PC-3 (cell line): ENCODE results near the gene FEM1C. TPM values are rescaled to one million over a fixed set of nuclear protein-coding genes. Genes with fewer than 3 reads are reported as not detected.

ENCODE experiments used
- ATAC-seq: fragments of 200-7000 bp; cut with Tn5 transposase; 2 replicates; pipeline ENCODE4 v1.9.1; 2020; ENCODE audit warnings: mild to moderate bottlenecking, moderate library complexity
- BruUV-seq: library from RNA; stranded (reverse); fragments of 400-500 nt; replicated peaks from 2 replicates; lab custom pipeline; 2021; lab: Mats Ljungman, UMichigan
- CTCF ChIA-PET: fragments of 300-600 bp; sonication (Branson Sonifier 250); formaldehyde crosslinking; loops from one replicate; lab custom pipeline; 2022; ENCODE audit warnings: antibody characterized with exemption; lab: Charles Lee
- POLR2A ChIA-PET: fragments of 300-600 bp; sonication (Branson Sonifier 250); formaldehyde crosslinking; loops from one replicate; lab custom pipeline; 2022; ENCODE audit warnings: antibody characterized with exemption; ENCODE audit not compliant: unreplicated experiment; lab: Charles Lee
- DNase-seq: peaks from one replicate; pipeline ENCODE4 v3.0.0-alpha.2; 2015
- H2AFZ ChIP-seq: fragments of 300-600 bp; sonication (generic); 2 replicates; pipeline ENCODE4 v1.6.0; 2016; ENCODE audit warnings: antibody characterized with exemption, low read length
- H3F3A ChIP-seq: fragments of 300-600 bp; sonication (generic); one replicate; pipeline ENCODE4 v1.6.0; 2017; ENCODE audit warnings: antibody characterized with exemption, low read length, control low read depth, mild to moderate bottlenecking; ENCODE audit not compliant: unreplicated experiment
- H3K27ac ChIP-seq: fragments of 300-600 bp; sonication (generic); 2 replicates; pipeline ENCODE4 v1.5.1; 2016; ENCODE audit warnings: mild to moderate bottlenecking, low read length
- H3K27me3 ChIP-seq: fragments of 300-600 bp; sonication (generic); 2 replicates; pipeline ENCODE4 v1.6.1; 2016; ENCODE audit warnings: low read length, mixed read lengths
- H3K36me3 ChIP-seq: fragments of 300-600 bp; sonication (generic); 2 replicates; pipeline ENCODE4 v1.6.1; 2016; ENCODE audit warnings: low read depth, mixed run types, low read length, mixed read lengths
- H3K4me1 ChIP-seq: fragments of 300-600 bp; sonication (generic); 2 replicates; pipeline ENCODE4 v1.5.1; 2016; ENCODE audit warnings: low read length; ENCODE audit not compliant: insufficient read depth
- H3K4me2 ChIP-seq: fragments of 300-600 bp; sonication (generic); 2 replicates; pipeline ENCODE4 v1.6.0; 2016; ENCODE audit warnings: low read length
- H3K4me3 ChIP-seq: fragments of 300-600 bp; sonication (generic); 2 replicates; pipeline ENCODE4 v1.5.1; 2016; ENCODE audit warnings: mild to moderate bottlenecking, low read length, mixed read lengths
- H3K79me2 ChIP-seq: fragments of 300-600 bp; sonication (generic); 2 replicates; pipeline ENCODE4 v1.6.1; 2017; ENCODE audit warnings: low read length, mixed read lengths
- H3K9ac ChIP-seq: fragments of 300-600 bp; sonication (generic); 2 replicates; pipeline ENCODE4 v1.6.0; 2016; ENCODE audit warnings: mild to moderate bottlenecking, low read length
- H3K9me2 ChIP-seq: fragments of 300-600 bp; sonication (generic); replicated peaks from 2 replicates; pipeline ENCODE4 v1.6.1; 2016; ENCODE audit warnings: mixed run types, low read length, mixed read lengths
- H3K9me3 ChIP-seq: fragments of 300-600 bp; sonication (generic); 2 replicates; pipeline ENCODE4 v1.6.1; 2016; ENCODE audit warnings: low read length, mixed read lengths
- H4K20me1 ChIP-seq: fragments of 300-600 bp; sonication (generic); 2 replicates; pipeline ENCODE4 v1.6.1; 2016; ENCODE audit warnings: low read length, mixed read lengths
- CTCF ChIP-seq: fragments of 300-600 bp; sonication (generic); conservative IDR thresholded peaks from 2 replicates; pipeline ENCODE4 v1.5.1; 2017; ENCODE audit warnings: antibody characterized with exemption, low read depth, mild to moderate bottlenecking, low read length
- EZH2 ChIP-seq: fragments of 300-600 bp; sonication (generic); IDR thresholded peaks from one replicate; pipeline ENCODE4 v1.6.1; 2017; ENCODE audit warnings: antibody characterized with exemption, mild to moderate bottlenecking, low read length; ENCODE audit not compliant: unreplicated experiment
- EZH2phosphoT487 ChIP-seq: fragments of 300-600 bp; sonication (generic); IDR thresholded peaks from 2 replicates; pipeline ENCODE4 v1.6.1; 2018; ENCODE audit warnings: mild to moderate bottlenecking, antibody characterized with exemption, low read length, borderline replicate concordance
- intact Hi-C: fragments of 100-400 bp; cut with micrococcal nuclease; formaldehyde crosslinking; loops from 2 replicates; pipeline ENCODE4 v1.9.0; 2023
- total RNA-seq: library from RNA; depleted of rRNA; stranded (reverse); fragments of >200 nt; gene quantifications from 2 replicates; pipeline ENCODE4 v1.2.3, GENCODE V29; 2014

The FEM1C gene
- total RNA-seq, 1 experiment from 2014 or later, result 8.4 TPM

DNA sequence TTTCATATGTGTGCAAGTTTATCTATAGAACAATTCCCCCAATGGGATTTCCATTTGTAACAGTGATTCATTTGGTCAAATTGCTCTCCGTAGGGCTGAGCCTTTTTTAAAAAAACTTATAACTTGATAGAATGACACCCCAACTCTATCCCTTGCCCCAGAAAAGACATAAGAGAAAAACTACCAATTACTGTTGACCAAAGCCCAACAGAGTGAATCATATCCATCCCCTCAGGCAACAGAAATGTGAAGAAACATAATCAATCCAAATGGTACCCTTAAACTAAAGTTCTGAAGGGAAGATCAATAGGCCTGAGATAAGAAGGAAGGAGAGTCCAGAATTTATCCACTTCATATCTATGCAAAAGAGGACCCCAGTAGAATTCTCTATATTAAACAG, 39.9 kb upstream of the FEM1C start:
- Histone ChIP-seq H3K9me3 (no peaks in the 10 kb centered on the region), H3K9ac (no peak overlapping the region), H4K20me1 (no peaks in the 10 kb centered on the region), H3K36me3 (no peaks in the 10 kb centered on the region), H3K4me2 (no peak overlapping the region), H3K4me1 (peaks cover 21% of the 10 kb centered on the region), H2AFZ (no peak overlapping the region), H3K79me2 (no peaks in the 10 kb centered on the region), H3K27me3 (no peaks in the 10 kb centered on the region), H3K27ac (no peak overlapping the region), H3K4me3 (no peak overlapping the region), H3F3A (no peaks in the 10 kb centered on the region), H3K9me2 (no peaks in the 10 kb centered on the region)
- no peak for ATAC-seq
- ChIA-PET CTCF (no interaction called here), POLR2A (no interaction called here)
- TF ChIP-seq CTCF, result no peak
- no peak for TF ChIP-seq EZH2
- no peak for TF ChIP-seq EZH2phosphoT487
- intact Hi-C loops, result no loop called here
- DNase-seq, result no peak
- no TSS peak for BruUV-seq

DNA sequence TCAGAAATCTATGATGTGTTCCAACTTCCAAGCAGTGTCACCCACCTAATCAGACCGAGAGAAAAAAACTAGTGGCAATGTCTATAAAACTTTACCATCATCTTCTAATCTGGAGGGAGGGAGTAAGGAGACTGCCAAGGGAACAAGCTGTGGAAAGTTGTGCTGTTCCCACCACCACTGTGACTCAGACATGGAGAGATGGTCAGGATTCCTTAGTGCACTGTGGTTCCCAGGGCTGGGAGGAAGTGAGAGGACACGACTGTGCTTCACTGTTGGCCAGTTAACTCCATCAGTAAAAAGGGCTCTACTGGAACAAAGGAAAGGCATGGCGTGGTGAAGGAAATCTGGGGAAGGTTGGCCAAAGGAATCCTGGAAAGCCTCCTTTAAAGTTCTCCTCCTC, 38.9 kb upstream of the FEM1C start:
- no peak for TF ChIP-seq EZH2phosphoT487
- no peak for TF ChIP-seq EZH2
- TF ChIP-seq CTCF, result no peak
- DNase-seq (peak; percentile 52), ATAC-seq (peak; percentile 22; the same call in 1 of the 2 replicates)
- Histone ChIP-seq H3K79me2 (no peaks in the 10 kb centered on the region), H3K27ac (no peak overlapping the region), H3K9me3 (no peaks in the 10 kb centered on the region), H3K27me3 (no peaks in the 10 kb centered on the region), H3K4me3 (no peak overlapping the region), H2AFZ (no peak overlapping the region), H3K9ac (no peak overlapping the region), H3K4me1 (peaks cover 27% of the 10 kb centered on the region), H3K9me2 (no peaks in the 10 kb centered on the region), H3K36me3 (no peaks in the 10 kb centered on the region), H3K4me2 (no peak overlapping the region), H3F3A (no peaks in the 10 kb centered on the region), H4K20me1 (no peaks in the 10 kb centered on the region)
- no TSS peak for BruUV-seq
- POLR2A ChIA-PET, result interaction anchor here (0.6 kb wide), 1 partner anchor 9 kb away, joined by 4 read pairs; no protein-coding TSS in a partner anchor
- intact Hi-C loops, result no loop called here
- CTCF ChIA-PET, result no interaction called here

DNA sequence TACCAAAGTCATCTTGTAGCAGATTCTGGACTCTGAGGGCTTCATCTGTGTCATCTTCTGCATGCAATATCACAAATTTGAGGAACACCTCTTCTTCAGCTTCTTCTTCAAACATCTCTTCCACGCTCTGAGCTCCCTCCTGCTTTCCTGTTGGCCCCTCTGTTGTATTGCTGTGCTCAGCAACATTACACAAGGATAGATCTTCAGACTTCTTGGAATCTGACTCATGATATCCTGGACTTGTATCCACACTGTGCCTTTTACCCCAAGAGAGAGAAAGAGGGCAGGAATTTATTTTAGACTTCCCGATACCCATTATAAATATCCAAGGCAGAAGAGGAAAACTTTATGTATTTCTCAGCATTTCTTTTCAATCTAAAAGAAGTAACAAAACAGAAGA, 36.4 kb upstream of the FEM1C start:
- ChIA-PET CTCF (no interaction called here), POLR2A (no interaction called here)
- no TSS peak for BruUV-seq
- Histone ChIP-seq H3K9me3 (no peaks in the 10 kb centered on the region), H2AFZ (no peak overlapping the region), H3K4me3 (no peak overlapping the region), H4K20me1 (no peaks in the 10 kb centered on the region), H3K36me3 (no peaks in the 10 kb centered on the region), H3K27me3 (no peaks in the 10 kb centered on the region), H3K9ac (no peak overlapping the region), H3K79me2 (no peaks in the 10 kb centered on the region), H3K9me2 (no peaks in the 10 kb centered on the region), H3K4me1 (peaks cover 32% of the 10 kb centered on the region), H3F3A (no peaks in the 10 kb centered on the region), H3K27ac (no peak overlapping the region), H3K4me2 (no peak overlapping the region)
- TF ChIP-seq CTCF (no peak), EZH2phosphoT487 (no peak), EZH2 (no peak)
- DNase-seq (no peak), ATAC-seq (no peak)
- intact Hi-C loops, result no loop called here
